GM18907 (cell line): ENCODE results near the gene TTC3.

Source experiments
- ATAC-seq: cut with Tn5 transposase; IDR thresholded peaks from one replicate; pipeline ENCODE4 v1.9.1; 2021; ENCODE audit warnings: mild to moderate bottlenecking, moderate library complexity; ENCODE audit not compliant: unreplicated experiment

The TTC3 gene

DNA sequence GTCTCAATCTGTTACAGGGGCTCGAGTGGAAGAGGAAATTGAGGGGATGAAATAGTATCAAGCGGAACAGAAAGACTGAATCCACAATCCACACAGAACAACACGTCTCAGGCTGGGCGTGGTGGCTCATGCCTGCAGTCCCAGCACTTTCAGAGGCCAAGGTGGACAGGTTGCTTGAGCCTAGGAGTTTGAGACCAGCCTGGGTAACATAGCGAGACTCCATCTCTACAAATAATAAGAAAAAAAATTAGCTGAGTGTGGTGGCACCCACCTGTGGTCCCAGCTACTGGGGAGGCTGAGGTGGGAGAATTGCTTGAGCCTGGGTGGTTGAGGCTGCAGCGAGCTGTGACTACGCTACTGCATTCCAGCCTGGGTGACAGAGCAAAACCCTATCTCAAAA, 168.4 kb downstream of the TTC3 start:
- ATAC-seq: no peak

DNA sequence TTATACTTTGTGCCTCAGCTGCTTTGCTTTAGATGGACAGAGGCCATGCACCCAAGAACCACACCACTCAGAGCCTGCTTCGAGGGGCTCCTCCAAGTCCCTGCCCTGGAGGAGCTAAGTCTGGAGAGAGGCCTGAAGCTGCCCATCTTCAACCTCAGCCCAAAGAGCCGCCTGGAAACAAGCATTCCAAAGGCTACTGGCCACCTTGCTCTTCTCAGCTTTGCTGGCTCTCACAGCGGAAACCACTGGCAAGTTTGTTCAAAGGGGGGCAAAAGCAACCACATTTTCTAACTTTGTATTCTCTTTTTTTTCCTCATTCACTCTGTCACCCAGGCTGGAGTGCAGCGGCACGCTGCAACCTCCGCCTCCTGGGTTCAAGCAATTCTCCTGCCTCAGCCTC, 170.9 kb downstream of the TTC3 start:
- ATAC-seq: no peak

DNA sequence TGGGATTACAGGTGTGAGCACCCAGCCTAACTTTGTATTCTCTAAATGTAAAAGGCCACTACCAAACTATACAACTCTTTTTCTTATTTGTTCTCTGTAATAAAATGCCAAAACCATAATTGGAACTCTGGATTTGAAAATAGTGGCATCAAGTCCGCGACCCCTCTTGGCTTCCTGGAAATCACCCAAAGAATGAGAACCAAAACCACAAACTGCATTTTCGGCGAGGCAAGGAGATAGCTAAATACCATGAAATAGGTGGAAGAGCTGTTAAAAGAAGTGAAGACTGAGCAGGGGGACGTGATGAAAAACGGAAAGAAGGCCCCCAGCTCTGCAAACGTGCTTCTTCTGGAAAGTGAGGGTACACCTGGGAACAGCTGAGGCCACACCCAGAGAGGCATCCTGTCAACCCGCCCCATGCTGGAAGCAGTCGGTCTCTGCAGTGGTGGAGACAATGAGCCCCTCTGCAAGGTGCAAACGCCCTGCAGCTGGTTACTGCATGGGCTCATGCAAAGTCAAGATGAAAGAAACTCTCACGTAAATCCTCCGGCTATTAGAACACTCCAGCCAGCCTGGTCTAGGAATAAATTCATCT, 171.5 kb downstream of the TTC3 start:
- ATAC-seq: no peak

DNA sequence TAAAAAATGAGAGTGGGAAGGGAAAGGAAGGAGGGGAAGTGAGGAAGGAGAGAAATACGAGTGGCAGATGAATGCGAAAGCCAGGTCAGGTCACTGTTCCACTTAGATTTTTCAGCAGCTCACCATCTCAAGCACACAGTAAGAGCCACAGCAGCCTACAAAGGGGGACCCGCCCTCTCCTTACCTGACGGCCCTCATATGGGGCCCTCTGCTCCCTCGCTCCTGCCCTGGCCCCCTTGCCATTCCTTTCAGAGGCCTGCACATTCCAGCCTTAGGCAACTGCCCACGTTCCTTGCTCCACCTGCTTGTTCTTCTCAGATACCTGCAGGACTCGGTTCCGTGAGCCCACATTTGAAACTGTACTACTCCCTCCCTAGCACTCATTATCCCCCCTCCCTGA, 172.1 kb downstream of the TTC3 start:
- ATAC-seq: no peak

GRCh38 chr21:37248298-37248697, 175.2 kb downstream of the TTC3 start:
- no peak for ATAC-seq

DNA sequence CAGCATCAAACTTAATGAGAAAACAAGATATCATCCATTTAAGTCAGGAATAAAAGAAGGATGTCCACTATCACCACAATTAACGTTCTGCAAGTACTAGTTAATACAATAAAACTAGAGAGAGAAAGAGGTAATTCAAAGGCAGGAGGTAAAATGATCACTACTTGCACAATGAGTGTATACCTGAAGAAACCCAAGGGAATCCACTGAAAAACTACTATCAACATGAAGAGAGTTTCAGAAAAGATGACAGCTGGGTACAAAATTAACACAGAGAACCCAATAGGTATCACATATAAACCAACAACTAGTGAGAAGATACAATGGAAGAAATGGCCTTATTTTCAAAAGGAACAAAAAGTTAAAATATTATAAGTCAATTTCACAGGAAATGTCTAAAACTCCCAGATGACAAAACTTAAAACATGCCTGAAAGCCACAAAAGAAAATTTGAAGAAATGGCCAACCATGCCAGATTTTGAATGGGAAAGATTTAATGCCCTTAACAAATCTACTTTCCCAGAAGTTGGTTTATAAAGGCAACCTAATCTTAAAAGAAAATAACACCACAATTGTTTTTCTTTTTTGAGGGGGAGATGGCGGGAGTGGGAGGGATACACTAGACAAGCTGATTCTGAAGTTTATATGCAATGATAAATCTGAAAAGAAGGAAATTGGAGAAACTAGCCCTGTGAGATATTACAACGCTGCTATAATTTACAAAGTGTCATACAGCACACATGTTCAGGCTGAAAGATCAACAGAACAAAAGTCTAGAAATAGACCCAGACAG, 176.3 kb downstream of the TTC3 start:
- ATAC-seq: no peak

GRCh38 chr21:37251294-37251634, 178.2 kb downstream of the TTC3 start:
- ATAC-seq: no peak
